SK-N-MC (cell line): ENCODE measurements around the gene FAR2.

Experiments used
- EZH2 ChIP-seq: fragments of 200-600 bp; sonication (generic); IDR thresholded peaks from one replicate; pipeline ENCODE4 v1.6.1; 2017; ENCODE audit warnings: antibody characterized with exemption
- FOXP2 ChIP-seq: optimal IDR thresholded peaks from 2 replicates; pipeline ENCODE3; 2011; ENCODE audit warnings: mild to moderate bottlenecking, moderate library complexity; ENCODE audit not compliant: insufficient read depth; ENCODE audit errors: extremely low read length, control extremely low read depth
- POLR2AphosphoS5 ChIP-seq: IDR thresholded peaks from 2 replicates; pipeline ENCODE4 v1.6.1; 2012; ENCODE audit warnings: mild to moderate bottlenecking, low read depth, low read length, borderline replicate concordance

DNA sequence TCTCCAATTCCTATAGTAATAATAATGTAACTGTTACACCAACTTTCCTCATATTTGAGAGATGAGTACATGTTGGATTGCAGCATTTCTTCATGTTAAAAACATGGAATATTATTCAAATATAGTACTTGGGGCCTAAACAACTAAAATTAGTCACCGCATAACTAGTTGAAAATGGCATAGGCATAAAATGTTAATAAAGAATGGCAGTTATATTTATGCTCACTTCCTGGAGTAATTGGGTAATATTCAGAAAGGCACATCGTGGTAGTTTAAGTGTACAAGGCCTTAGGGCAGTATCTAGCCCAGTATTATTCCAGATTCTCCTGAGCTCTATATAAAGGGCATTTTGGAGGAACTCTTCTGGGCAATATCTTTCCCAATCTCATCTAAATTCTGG, 185.9 kb downstream of the FAR2 start:
- TF ChIP-seq EZH2 (no peak), POLR2AphosphoS5 (no peak), FOXP2 (no peak)
